Testis (tissue), 2 donors: ENCODE data around the gene ATRIP.

Source experiments
- POLR2A ChIP-seq: fragments of 450-650 bp; IDR thresholded peaks from one replicate; pipeline ENCODE4 v1.6.1; 2017; ENCODE audit warnings: antibody characterized with exemption, mild to moderate bottlenecking, moderate library complexity
- TF ChIP-seq, protein P1 (sequence below), 3 experiments: fragments of 450-650 bp in 2 of 3; fragments of 200-600 bp in 1 of 3; sonication (generic) in 1 of 3; IDR thresholded peaks; one replicate each; pipeline ENCODE4 v1.5.1; 2016 to 2019; ENCODE audit warnings: antibody characterized with exemption in 3 of 3, mild to moderate bottlenecking in 2 of 3, moderate library complexity in 1 of 3

DNA sequence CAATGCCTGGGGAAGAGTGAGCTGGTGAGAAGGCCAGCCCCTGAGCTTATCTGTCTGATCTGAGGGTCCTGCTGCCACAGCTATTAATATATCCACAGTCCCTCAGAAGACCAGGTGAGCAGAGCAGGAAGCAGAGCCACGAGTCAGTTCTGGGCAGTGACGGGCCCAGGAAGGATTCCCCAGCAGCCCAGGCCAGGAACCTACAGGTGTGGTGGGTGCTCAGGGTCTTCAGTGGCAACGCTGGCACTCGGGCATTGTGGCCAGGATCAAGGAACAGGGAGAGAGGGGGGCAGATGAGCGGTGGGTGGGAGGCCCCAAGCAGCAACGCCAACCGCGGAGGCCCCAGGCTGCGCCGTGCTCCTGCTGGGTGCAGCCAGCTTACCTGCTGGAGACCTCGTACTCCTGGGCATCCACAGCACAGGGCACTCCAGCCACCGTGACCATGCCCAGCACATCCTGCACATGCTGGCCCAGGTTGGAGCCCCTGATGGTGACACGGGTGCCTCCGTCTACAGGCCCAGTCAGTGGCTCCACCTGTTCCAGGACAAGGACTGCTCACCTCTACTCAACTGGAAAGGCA is 28.9 kb upstream of the ATRIP start:
- TF ChIP-seq, protein P1, sequence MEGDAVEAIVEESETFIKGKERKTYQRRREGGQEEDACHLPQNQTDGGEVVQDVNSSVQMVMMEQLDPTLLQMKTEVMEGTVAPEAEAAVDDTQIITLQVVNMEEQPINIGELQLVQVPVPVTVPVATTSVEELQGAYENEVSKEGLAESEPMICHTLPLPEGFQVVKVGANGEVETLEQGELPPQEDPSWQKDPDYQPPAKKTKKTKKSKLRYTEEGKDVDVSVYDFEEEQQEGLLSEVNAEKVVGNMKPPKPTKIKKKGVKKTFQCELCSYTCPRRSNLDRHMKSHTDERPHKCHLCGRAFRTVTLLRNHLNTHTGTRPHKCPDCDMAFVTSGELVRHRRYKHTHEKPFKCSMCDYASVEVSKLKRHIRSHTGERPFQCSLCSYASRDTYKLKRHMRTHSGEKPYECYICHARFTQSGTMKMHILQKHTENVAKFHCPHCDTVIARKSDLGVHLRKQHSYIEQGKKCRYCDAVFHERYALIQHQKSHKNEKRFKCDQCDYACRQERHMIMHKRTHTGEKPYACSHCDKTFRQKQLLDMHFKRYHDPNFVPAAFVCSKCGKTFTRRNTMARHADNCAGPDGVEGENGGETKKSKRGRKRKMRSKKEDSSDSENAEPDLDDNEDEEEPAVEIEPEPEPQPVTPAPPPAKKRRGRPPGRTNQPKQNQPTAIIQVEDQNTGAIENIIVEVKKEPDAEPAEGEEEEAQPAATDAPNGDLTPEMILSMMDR (IDR thresholded peaks at IDR 0.05), result no peak
- TF ChIP-seq POLR2A, result no peak
